PFSK-1 (cell line): Measurements from ENCODE around the gene ASS1.

Experiments used
- POLR2AphosphoS5 ChIP-seq: IDR thresholded peaks from 2 replicates; pipeline ENCODE4 v1.6.1; 2012; ENCODE audit warnings: low read depth, mild to moderate bottlenecking, control low read depth, low read length, moderate library complexity
- SIN3A ChIP-seq: IDR thresholded peaks from 2 replicates; pipeline ENCODE4 v1.6.1; 2012; ENCODE audit warnings: mild to moderate bottlenecking, low read length, moderate library complexity, borderline replicate concordance; ENCODE audit not compliant: insufficient read depth
- TAF1 ChIP-seq: IDR thresholded peaks from 2 replicates; pipeline ENCODE4 v1.6.1; 2012; ENCODE audit warnings: low read length, control low read depth, borderline replicate concordance; ENCODE audit not compliant: insufficient read depth
- TF ChIP-seq, protein P1 (sequence below), 2 experiments: IDR thresholded peaks; 2 replicates each; pipeline versions ENCODE4 v1.6.1 to v1.8.0; 2011 to 2012; ENCODE audit warnings: low read depth in 2 of 2, low read length in 2 of 2, control low read depth in 1 of 2, inconsistent platforms in 1 of 2, mild to moderate bottlenecking in 1 of 2, moderate library complexity in 1 of 2; ENCODE audit not compliant: insufficient read depth in 1 of 2

DNA sequence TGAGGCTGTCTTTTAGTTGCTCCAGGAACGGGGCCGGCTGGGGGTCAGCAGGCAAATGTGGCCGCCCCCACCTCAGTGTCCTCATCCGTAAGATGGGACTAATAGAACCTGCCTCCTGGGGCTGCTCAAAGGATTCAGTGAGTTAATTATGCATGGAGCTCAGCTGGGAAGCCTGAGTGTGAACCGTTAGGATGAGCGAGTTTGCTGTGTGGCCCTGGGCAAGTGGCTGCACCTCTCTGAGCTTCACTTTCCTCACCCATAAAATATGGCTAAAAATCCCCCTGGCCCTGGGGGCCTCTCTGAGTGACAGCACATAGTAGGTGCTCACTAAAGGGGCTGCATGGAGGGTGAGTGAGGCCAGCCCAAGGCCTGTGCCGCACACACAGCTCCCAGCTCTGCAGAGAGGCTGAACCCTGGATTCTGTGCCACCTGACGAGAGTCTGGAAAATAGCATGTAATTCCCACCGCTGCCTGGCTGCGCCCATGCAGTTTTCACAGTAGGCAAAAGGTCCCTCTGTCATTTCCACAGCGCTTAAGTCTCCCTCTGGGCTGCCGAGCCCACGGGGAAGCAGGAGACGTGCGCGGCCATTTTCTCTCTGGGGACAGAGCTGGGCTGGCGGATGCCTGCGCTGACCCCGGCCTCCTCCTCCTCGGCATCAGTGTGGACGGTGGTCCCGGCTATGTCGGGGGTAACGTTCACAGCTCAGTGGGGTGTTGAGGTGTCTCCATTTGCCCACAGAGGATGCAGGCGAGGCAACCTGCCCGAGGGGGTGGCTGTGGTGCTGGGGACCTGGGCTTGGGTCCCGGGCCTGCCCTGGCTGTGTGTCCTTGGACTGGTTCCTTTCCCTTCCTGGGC is 18.2 kb downstream of the ASS1 start:
- no peak for TF ChIP-seq POLR2AphosphoS5
- TF ChIP-seq SIN3A = no peak
- TF ChIP-seq, protein P1, sequence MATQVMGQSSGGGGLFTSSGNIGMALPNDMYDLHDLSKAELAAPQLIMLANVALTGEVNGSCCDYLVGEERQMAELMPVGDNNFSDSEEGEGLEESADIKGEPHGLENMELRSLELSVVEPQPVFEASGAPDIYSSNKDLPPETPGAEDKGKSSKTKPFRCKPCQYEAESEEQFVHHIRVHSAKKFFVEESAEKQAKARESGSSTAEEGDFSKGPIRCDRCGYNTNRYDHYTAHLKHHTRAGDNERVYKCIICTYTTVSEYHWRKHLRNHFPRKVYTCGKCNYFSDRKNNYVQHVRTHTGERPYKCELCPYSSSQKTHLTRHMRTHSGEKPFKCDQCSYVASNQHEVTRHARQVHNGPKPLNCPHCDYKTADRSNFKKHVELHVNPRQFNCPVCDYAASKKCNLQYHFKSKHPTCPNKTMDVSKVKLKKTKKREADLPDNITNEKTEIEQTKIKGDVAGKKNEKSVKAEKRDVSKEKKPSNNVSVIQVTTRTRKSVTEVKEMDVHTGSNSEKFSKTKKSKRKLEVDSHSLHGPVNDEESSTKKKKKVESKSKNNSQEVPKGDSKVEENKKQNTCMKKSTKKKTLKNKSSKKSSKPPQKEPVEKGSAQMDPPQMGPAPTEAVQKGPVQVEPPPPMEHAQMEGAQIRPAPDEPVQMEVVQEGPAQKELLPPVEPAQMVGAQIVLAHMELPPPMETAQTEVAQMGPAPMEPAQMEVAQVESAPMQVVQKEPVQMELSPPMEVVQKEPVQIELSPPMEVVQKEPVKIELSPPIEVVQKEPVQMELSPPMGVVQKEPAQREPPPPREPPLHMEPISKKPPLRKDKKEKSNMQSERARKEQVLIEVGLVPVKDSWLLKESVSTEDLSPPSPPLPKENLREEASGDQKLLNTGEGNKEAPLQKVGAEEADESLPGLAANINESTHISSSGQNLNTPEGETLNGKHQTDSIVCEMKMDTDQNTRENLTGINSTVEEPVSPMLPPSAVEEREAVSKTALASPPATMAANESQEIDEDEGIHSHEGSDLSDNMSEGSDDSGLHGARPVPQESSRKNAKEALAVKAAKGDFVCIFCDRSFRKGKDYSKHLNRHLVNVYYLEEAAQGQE (IDR thresholded peaks at IDR 0.05; ENCODE audit: insufficient read depth in 1 of 2, low read depth in 2 of 2, low read length in 2 of 2) = no peak
- no peak for TF ChIP-seq TAF1
